HepG2 (cell line): ENCODE data around the gene HEXD. TPM values are rescaled to one million over a fixed set of nuclear protein-coding genes. Genes with fewer than 3 reads are reported as not detected.

ENCODE experiments used
- KDM5B ChIP-seq: sonication (generic); formaldehyde crosslinking; IDR thresholded peaks from 2 replicates; pipeline ENCODE4 v1.4.0; 2020; ENCODE audit warnings: missing genetic modification reagents, mild to moderate bottlenecking, borderline replicate concordance
- NFYC ChIP-seq: IDR thresholded peaks from 2 replicates; pipeline ENCODE4 v1.6.1; 2016; ENCODE audit warnings: missing genetic modification reagents, missing compliant biosample characterization
- RFXANK ChIP-seq: IDR thresholded peaks from 2 replicates; pipeline ENCODE4 v1.6.1; 2016
- RXRA ChIP-seq: sonication (generic); formaldehyde crosslinking; IDR thresholded peaks from 2 replicates; pipeline ENCODE4 v1.5.1; 2020; ENCODE audit warnings: missing genetic modification reagents
- ZNF101 ChIP-seq: sonication (generic); formaldehyde crosslinking; IDR thresholded peaks from 2 replicates; pipeline ENCODE4 v1.4.0; 2020; ENCODE audit warnings: mild to moderate bottlenecking, low read depth, missing genetic modification reagents, borderline replicate concordance
- ZNF296 ChIP-seq: sonication (generic); formaldehyde crosslinking; conservative IDR thresholded peaks from 2 replicates; pipeline ENCODE4 v1.5.0; 2020; ENCODE audit warnings: mild to moderate bottlenecking, missing genetic modification reagents
- polyA plus RNA-seq, 8 experiments: library from polyadenylated mRNA; depleted of rRNA in 3 of 8; stranded (reverse) in 7 of 8; unstranded in 1 of 8; fragments of >200 nt; fragmentation: Illumina TruSeq in 4 of 8; extraction: Trizol in 4 of 8; gene quantifications; 2 replicates each; pipeline versions ENCODE4 v1.2.1 to v1.2.3, GENCODE V29; 2011 to 2016; ENCODE audit warnings: low read depth in 4 of 8, missing spikeins in 1 of 8, mixed read lengths in 1 of 8; ENCODE audit not compliant: insufficient read depth in 1 of 8
- total RNA-seq, 5 experiments: library from RNA; depleted of rRNA; stranded (reverse); fragments of >200 nt; fragmentation: Illumina TruSeq; extraction: Trizol; gene quantifications; 2 replicates each; pipeline ENCODE4 v1.2.3, GENCODE V29; 2016; ENCODE audit warnings: low read depth in 1 of 5
- TF ChIP-seq, protein P1 (sequence below): sonication (generic); formaldehyde crosslinking; IDR thresholded peaks from 2 replicates; pipeline ENCODE4 v1.5.0; 2020; ENCODE audit warnings: mild to moderate bottlenecking, missing genetic modification reagents, borderline replicate concordance
- TF ChIP-seq, protein P2 (sequence below): sonication (generic); formaldehyde crosslinking; IDR thresholded peaks from 2 replicates; pipeline ENCODE4 v1.9.0; 2021; ENCODE audit warnings: missing genetic modification reagents, borderline replicate concordance
- TF ChIP-seq, protein P3 (sequence below): sonication (generic); formaldehyde crosslinking; IDR thresholded peaks from 2 replicates; pipeline ENCODE4 v1.4.0; 2020; ENCODE audit warnings: missing genetic modification reagents, mild to moderate bottlenecking, borderline replicate concordance
- TF ChIP-seq, protein P4 (sequence below): sonication (generic); formaldehyde crosslinking; IDR thresholded peaks from 2 replicates; pipeline ENCODE4 v1.4.0; 2020; ENCODE audit warnings: missing genetic modification reagents
- TF ChIP-seq, protein P5 (sequence below): sonication (generic); formaldehyde crosslinking; IDR thresholded peaks from 2 replicates; pipeline ENCODE4 v1.5.0; 2020; ENCODE audit warnings: mild to moderate bottlenecking, missing genetic modification reagents, moderate library complexity
- TF ChIP-seq, protein P6 (sequence below), 2 experiments: sonication (generic) in 1 of 2; formaldehyde crosslinking in 1 of 2; IDR thresholded peaks; 2 replicates each; pipeline versions ENCODE4 v1.4.0 to v1.6.1; 2018 to 2020; ENCODE audit warnings: missing genetic modification reagents in 2 of 2, borderline replicate concordance in 1 of 2, low read depth in 1 of 2, mild to moderate bottlenecking in 1 of 2, missing biosample characterization in 1 of 2

The HEXD gene
- total and polyA plus RNA-seq, 2 of the 13 experiments (the other 11 are each of a cell fraction or from before 2014, with no cell fraction given), result 22.3 to 41.8 TPM

DNA sequence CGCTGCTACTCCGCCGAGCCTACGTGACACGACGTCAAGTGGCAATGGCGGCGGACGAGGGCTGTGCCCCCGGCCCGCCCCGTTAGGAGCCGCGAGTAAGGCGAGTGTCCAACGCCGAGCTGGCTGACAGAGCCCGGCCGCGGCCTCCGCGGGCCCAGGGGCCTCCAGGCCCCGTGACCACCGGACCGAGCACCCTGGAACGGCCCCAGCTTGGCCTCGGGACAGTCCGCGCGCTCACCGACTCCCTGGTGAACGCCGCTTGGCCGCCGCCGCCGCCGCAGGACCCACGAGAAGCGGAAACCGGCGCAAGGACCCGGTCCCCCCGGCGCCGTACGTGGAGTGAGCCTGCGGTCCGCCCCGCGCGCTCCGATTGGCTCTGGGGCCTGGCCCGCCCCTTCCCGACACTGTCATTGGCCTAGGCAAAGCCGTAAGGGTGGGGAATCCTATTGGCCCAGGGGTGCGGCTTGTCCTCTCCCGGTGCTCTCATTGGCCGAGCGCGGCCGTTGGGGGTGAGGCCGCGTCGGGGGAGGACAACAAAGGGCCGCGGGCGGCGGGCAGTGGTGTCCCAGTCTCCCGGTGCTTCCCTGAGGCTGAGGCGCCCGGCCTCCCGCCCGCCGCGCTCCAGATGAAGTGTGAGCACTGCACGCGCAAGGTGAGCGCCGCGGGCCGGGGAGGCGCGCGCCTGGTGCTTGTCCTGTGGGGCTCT is 40.2 kb downstream of the HEXD start, which contains the start of gene NARF (continued):
- TF ChIP-seq, protein P1, sequence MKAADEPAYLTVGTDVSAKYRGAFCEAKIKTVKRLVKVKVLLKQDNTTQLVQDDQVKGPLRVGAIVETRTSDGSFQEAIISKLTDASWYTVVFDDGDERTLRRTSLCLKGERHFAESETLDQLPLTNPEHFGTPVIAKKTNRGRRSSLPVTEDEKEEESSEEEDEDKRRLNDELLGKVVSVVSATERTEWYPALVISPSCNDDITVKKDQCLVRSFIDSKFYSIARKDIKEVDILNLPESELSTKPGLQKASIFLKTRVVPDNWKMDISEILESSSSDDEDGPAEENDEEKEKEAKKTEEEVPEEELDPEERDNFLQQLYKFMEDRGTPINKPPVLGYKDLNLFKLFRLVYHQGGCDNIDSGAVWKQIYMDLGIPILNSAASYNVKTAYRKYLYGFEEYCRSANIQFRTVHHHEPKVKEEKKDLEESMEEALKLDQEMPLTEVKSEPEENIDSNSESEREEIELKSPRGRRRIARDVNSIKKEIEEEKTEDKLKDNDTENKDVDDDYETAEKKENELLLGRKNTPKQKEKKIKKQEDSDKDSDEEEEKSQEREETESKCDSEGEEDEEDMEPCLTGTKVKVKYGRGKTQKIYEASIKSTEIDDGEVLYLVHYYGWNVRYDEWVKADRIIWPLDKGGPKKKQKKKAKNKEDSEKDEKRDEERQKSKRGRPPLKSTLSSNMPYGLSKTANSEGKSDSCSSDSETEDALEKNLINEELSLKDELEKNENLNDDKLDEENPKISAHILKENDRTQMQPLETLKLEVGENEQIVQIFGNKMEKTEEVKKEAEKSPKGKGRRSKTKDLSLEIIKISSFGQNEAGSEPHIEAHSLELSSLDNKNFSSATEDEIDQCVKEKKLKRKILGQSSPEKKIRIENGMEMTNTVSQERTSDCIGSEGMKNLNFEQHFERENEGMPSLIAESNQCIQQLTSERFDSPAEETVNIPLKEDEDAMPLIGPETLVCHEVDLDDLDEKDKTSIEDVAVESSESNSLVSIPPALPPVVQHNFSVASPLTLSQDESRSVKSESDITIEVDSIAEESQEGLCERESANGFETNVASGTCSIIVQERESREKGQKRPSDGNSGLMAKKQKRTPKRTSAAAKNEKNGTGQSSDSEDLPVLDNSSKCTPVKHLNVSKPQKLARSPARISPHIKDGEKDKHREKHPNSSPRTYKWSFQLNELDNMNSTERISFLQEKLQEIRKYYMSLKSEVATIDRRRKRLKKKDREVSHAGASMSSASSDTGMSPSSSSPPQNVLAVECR (CRISPR knock-in tag), result peak; percentile 95
- TF ChIP-seq ZNF296 (CRISPR knock-in tag) (0 out of 2 replicates have a peak, but pooled peaks have one; percentile 52), ZNF101 (CRISPR knock-in tag) (peak; percentile 65; the same call in 1 of the 2 replicates), RFXANK (peak; percentile 88), KDM5B (CRISPR knock-in tag) (peak; percentile 96), NFYC (CRISPR knock-in tag) (peak; percentile 96), RXRA (CRISPR knock-in tag) (peak; percentile 74)
- TF ChIP-seq, protein P2, sequence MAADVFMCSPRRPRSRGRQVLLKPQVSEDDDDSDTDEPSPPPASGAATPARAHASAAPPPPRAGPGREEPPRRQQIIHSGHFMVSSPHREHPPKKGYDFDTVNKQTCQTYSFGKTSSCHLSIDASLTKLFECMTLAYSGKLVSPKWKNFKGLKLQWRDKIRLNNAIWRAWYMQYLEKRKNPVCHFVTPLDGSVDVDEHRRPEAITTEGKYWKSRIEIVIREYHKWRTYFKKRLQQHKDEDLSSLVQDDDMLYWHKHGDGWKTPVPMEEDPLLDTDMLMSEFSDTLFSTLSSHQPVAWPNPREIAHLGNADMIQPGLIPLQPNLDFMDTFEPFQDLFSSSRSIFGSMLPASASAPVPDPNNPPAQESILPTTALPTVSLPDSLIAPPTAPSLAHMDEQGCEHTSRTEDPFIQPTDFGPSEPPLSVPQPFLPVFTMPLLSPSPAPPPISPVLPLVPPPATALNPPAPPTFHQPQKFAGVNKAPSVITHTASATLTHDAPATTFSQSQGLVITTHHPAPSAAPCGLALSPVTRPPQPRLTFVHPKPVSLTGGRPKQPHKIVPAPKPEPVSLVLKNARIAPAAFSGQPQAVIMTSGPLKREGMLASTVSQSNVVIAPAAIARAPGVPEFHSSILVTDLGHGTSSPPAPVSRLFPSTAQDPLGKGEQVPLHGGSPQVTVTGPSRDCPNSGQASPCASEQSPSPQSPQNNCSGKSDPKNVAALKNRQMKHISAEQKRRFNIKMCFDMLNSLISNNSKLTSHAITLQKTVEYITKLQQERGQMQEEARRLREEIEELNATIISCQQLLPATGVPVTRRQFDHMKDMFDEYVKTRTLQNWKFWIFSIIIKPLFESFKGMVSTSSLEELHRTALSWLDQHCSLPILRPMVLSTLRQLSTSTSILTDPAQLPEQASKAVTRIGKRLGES (CRISPR knock-in tag), result 0 out of 2 replicates have a peak, but pooled peaks have one; percentile 50
- TF ChIP-seq, protein P3, sequence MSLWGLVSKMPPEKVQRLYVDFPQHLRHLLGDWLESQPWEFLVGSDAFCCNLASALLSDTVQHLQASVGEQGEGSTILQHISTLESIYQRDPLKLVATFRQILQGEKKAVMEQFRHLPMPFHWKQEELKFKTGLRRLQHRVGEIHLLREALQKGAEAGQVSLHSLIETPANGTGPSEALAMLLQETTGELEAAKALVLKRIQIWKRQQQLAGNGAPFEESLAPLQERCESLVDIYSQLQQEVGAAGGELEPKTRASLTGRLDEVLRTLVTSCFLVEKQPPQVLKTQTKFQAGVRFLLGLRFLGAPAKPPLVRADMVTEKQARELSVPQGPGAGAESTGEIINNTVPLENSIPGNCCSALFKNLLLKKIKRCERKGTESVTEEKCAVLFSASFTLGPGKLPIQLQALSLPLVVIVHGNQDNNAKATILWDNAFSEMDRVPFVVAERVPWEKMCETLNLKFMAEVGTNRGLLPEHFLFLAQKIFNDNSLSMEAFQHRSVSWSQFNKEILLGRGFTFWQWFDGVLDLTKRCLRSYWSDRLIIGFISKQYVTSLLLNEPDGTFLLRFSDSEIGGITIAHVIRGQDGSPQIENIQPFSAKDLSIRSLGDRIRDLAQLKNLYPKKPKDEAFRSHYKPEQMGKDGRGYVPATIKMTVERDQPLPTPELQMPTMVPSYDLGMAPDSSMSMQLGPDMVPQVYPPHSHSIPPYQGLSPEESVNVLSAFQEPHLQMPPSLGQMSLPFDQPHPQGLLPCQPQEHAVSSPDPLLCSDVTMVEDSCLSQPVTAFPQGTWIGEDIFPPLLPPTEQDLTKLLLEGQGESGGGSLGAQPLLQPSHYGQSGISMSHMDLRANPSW (CRISPR knock-in tag), result peak; percentile 99; the same call in 1 of the 2 replicates
- TF ChIP-seq, protein P4, sequence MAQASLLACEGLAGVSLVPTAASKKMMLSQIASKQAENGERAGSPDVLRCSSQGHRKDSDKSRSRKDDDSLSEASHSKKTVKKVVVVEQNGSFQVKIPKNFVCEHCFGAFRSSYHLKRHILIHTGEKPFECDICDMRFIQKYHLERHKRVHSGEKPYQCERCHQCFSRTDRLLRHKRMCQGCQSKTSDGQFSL (CRISPR knock-in tag), result no peak; the same call in none of the 2 replicates
- TF ChIP-seq, protein P5, sequence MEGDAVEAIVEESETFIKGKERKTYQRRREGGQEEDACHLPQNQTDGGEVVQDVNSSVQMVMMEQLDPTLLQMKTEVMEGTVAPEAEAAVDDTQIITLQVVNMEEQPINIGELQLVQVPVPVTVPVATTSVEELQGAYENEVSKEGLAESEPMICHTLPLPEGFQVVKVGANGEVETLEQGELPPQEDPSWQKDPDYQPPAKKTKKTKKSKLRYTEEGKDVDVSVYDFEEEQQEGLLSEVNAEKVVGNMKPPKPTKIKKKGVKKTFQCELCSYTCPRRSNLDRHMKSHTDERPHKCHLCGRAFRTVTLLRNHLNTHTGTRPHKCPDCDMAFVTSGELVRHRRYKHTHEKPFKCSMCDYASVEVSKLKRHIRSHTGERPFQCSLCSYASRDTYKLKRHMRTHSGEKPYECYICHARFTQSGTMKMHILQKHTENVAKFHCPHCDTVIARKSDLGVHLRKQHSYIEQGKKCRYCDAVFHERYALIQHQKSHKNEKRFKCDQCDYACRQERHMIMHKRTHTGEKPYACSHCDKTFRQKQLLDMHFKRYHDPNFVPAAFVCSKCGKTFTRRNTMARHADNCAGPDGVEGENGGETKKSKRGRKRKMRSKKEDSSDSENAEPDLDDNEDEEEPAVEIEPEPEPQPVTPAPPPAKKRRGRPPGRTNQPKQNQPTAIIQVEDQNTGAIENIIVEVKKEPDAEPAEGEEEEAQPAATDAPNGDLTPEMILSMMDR (CRISPR knock-in tag), result no peak
- TF ChIP-seq, protein P6, sequence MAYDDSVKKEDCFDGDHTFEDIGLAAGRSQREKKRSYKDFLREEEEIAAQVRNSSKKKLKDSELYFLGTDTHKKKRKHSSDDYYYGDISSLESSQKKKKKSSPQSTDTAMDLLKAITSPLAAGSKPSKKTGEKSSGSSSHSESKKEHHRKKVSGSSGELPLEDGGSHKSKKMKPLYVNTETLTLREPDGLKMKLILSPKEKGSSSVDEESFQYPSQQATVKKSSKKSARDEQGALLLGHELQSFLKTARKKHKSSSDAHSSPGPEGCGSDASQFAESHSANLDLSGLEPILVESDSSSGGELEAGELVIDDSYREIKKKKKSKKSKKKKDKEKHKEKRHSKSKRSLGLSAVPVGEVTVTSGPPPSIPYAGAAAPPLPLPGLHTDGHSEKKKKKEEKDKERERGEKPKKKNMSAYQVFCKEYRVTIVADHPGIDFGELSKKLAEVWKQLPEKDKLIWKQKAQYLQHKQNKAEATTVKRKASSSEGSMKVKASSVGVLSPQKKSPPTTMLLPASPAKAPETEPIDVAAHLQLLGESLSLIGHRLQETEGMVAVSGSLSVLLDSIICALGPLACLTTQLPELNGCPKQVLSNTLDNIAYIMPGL (CRISPR knock-in tag; IDR thresholded peaks at IDR 0.05; ENCODE audit: borderline replicate concordance in 1 of 2, low read depth in 1 of 2), result peak; percentile 91 to 97
